Gastrocnemius medialis (tissue), 4 donors: ENCODE data around the gene GOLGA6A.

ENCODE experiments used
- POLR2A ChIP-seq, 2 donors: fragments of 450-650 bp; IDR thresholded peaks; one replicate each; pipeline ENCODE4 v1.6.1; 2017; ENCODE audit warnings: antibody characterized with exemption in 2 of 2, mild to moderate bottlenecking in 2 of 2, moderate library complexity in 2 of 2
- TF ChIP-seq, protein P1 (sequence below), 5 experiments: fragments of 450-650 bp in 3 of 5; fragments of 200-600 bp in 2 of 5; sonication (generic) in 2 of 5; IDR thresholded peaks in 4 of 5; conservative IDR thresholded peaks in 1 of 5; 1 replicate in 4 of 5; 2 replicates in 1 of 5; pipeline ENCODE4 v1.5.1; 2016 to 2019; ENCODE audit warnings: antibody characterized with exemption in 5 of 5, mild to moderate bottlenecking in 3 of 5, moderate library complexity in 3 of 5

DNA sequence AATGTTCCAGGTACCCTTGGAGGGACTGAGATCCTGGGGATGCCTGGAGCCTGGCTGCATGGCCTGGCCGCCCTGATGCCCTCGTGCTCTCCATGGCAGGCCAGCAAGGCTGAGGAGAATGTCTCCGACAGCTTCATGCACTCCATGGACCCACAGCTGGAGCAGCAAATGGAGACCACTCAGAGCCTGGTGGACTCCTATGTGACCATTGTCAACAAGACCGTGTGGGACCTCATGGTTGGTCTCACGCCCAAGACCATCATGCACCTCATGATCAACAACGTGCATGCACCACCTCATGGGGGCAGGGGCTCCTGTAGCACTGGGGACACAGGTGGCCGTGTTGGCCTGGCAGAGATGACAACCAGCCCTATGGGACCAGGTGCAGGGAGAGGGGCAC, 19.7 kb downstream of the GOLGA6A start:
- TF ChIP-seq, protein P1, sequence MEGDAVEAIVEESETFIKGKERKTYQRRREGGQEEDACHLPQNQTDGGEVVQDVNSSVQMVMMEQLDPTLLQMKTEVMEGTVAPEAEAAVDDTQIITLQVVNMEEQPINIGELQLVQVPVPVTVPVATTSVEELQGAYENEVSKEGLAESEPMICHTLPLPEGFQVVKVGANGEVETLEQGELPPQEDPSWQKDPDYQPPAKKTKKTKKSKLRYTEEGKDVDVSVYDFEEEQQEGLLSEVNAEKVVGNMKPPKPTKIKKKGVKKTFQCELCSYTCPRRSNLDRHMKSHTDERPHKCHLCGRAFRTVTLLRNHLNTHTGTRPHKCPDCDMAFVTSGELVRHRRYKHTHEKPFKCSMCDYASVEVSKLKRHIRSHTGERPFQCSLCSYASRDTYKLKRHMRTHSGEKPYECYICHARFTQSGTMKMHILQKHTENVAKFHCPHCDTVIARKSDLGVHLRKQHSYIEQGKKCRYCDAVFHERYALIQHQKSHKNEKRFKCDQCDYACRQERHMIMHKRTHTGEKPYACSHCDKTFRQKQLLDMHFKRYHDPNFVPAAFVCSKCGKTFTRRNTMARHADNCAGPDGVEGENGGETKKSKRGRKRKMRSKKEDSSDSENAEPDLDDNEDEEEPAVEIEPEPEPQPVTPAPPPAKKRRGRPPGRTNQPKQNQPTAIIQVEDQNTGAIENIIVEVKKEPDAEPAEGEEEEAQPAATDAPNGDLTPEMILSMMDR (IDR thresholded peaks at IDR 0.05 in 4 of 5, conservative IDR thresholded peaks at IDR 0.05 in 1 of 5), result no peak
- TF ChIP-seq POLR2A (IDR thresholded peaks at IDR 0.05), result no peak
